ENCODE results near the gene SPOCK1.

DNA sequence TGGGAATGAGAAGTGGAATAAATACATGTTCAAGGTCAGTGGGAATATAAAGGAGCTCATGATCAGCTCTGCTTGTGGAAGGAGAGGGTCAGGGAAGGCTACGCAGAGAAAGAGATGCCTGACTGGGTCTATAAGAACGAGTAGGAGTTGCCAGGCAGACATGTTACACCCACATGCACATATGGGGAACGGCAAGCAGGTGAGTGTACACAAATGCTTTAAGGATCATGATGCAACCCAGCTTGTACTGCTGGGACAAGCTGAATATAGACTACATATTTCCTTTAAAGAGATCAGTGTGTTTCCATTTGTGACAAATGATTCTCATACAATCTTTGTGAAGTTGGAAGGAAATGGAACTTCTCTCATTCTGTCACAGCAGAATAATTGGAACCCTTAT is 141.7 kb downstream of the SPOCK1 start:
- TF ChIP-seq POLR2A (IDR thresholded peaks at IDR 0.05): no peak
- TF ChIP-seq, protein P1, sequence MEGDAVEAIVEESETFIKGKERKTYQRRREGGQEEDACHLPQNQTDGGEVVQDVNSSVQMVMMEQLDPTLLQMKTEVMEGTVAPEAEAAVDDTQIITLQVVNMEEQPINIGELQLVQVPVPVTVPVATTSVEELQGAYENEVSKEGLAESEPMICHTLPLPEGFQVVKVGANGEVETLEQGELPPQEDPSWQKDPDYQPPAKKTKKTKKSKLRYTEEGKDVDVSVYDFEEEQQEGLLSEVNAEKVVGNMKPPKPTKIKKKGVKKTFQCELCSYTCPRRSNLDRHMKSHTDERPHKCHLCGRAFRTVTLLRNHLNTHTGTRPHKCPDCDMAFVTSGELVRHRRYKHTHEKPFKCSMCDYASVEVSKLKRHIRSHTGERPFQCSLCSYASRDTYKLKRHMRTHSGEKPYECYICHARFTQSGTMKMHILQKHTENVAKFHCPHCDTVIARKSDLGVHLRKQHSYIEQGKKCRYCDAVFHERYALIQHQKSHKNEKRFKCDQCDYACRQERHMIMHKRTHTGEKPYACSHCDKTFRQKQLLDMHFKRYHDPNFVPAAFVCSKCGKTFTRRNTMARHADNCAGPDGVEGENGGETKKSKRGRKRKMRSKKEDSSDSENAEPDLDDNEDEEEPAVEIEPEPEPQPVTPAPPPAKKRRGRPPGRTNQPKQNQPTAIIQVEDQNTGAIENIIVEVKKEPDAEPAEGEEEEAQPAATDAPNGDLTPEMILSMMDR (IDR thresholded peaks at IDR 0.05): no peak

Data from transverse colon (tissue), 3 donors.